Keratinocyte (primary cell): Measurements from ENCODE around the gene B3GNT9.

ENCODE experiments used
- EZH2 ChIP-seq: IDR thresholded peaks from one replicate; pipeline ENCODE4 v1.6.1; 2012; ENCODE audit warnings: inconsistent platforms, mild to moderate bottlenecking, low read length, moderate library complexity
- TF ChIP-seq, protein P1 (sequence below), 3 experiments: IDR thresholded peaks in 1 of 3; conservative IDR thresholded peaks in 1 of 3; optimal IDR thresholded peaks in 1 of 3; 2 replicates in 2 of 3; 3 replicates in 1 of 3; pipeline versions ENCODE3 to v1.5.1; 2011; ENCODE audit warnings: low read length in 3 of 3, mild to moderate bottlenecking in 3 of 3, moderate library complexity in 2 of 3, control low read depth in 1 of 3, inconsistent platforms in 1 of 3; ENCODE audit not compliant: insufficient read depth in 2 of 3; ENCODE audit errors: extremely low read depth in 1 of 3

DNA sequence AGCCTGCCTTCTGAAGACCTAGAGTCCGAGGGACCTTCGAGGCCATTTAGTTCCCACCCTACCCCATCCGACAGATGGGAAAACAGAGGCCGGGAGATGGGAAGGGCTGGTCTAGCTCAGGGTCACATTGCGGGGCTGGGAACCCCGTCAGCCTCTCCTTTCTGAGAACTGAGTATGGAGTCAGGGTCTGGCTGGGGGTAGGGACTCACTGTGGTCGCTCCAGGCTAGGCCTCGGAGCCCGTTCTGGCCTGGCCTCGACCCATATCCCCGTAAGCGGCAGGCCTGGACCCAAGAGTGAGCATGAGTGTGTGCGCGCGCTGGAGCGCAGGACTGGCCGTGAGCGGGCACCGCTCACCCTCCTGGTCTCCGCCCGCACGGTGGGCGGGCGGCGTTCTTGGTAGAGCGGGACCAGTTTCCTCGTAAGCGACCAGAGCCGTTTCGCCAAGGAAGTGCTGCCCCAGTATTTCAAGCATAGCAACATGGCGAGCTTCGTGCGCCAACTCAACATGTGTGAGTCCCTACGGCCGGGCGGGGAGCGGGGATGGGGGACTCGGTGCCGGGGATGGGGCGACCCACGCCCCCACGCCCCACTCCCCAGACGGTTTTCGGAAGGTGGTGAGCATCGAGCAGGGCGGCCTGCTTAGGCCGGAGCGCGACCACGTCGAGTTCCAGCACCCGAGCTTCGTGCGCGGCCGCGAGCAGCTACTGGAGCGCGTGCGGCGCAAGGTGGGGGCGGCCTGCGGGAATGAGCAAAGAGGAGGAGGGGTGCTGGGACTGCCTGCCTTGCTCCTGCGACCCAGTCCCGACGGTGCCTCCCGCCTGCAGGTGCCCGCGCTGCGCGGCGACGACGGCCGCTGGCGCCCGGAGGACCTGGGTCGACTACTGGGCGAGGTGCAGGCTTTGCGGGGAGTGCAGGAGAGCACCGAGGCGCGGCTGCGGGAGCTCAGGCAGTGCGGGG is 14.6 kb upstream of the B3GNT9 start:
- TF ChIP-seq, protein P1, sequence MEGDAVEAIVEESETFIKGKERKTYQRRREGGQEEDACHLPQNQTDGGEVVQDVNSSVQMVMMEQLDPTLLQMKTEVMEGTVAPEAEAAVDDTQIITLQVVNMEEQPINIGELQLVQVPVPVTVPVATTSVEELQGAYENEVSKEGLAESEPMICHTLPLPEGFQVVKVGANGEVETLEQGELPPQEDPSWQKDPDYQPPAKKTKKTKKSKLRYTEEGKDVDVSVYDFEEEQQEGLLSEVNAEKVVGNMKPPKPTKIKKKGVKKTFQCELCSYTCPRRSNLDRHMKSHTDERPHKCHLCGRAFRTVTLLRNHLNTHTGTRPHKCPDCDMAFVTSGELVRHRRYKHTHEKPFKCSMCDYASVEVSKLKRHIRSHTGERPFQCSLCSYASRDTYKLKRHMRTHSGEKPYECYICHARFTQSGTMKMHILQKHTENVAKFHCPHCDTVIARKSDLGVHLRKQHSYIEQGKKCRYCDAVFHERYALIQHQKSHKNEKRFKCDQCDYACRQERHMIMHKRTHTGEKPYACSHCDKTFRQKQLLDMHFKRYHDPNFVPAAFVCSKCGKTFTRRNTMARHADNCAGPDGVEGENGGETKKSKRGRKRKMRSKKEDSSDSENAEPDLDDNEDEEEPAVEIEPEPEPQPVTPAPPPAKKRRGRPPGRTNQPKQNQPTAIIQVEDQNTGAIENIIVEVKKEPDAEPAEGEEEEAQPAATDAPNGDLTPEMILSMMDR (optimal IDR thresholded peaks at IDR 0.05 in 1 of 3, IDR thresholded peaks at IDR 0.05 in 1 of 3, conservative IDR thresholded peaks at IDR 0.05 in 1 of 3; ENCODE audit: extremely low read depth in 1 of 3, insufficient read depth in 2 of 3, low read length in 3 of 3) = no peak
- TF ChIP-seq EZH2 = no peak
